CD4-positive, alpha-beta T cell (primary cell): Measurements from ENCODE around the gene PRKCB. TPM values are rescaled to one million over a fixed set of nuclear protein-coding genes. Genes with fewer than 3 reads are reported as not detected.

Experiments
- ATAC-seq: fragments of 200-7000 bp; cut with Tn5 transposase; one replicate; pipeline ENCODE4 v1.10.0; 2022; ENCODE audit warnings: mild to moderate bottlenecking; ENCODE audit not compliant: poor library complexity
- CTCF ChIA-PET: fragments of 350-600 bp; sonication (Branson Sonifier 250); formaldehyde crosslinking; loops from one replicate; lab custom pipeline; 2021; ENCODE audit warnings: antibody characterized with exemption, inconsistent platforms; lab: Charles Lee
- POLR2A ChIA-PET: fragments of 350-600 bp; sonication (Branson Sonifier 250); formaldehyde crosslinking; loops from one replicate; lab custom pipeline; 2021; ENCODE audit warnings: antibody characterized with exemption, inconsistent platforms; lab: Charles Lee
- DNase-seq, 14 experiments: peaks; one replicate each; pipeline ENCODE4 v3.0.0-alpha.2; 2013 to 2020; ENCODE audit warnings: mixed read lengths in 2 of 14
- H3K27ac ChIP-seq, 2 donors: one replicate each; pipeline versions ENCODE4 v1.5.1 to v1.7.0; 2013; ENCODE audit warnings: low read length in 2 of 2, low read depth in 1 of 2, mild to moderate bottlenecking in 1 of 2
- H3K27me3 ChIP-seq, 2 experiments: 1 replicate in 1 of 2; 2 replicates in 1 of 2; pipeline versions ENCODE4 v1.6.1 to v1.7.0; 2013; ENCODE audit warnings: low read length in 2 of 2, control low read depth in 1 of 2, mild to moderate bottlenecking in 1 of 2, moderate library complexity in 1 of 2; ENCODE audit not compliant: insufficient read depth in 2 of 2, control insufficient read depth in 1 of 2
- H3K36me3 ChIP-seq: one replicate; pipeline ENCODE4 v1.6.1; 2013; ENCODE audit warnings: low read length, control low read depth; ENCODE audit not compliant: insufficient read depth
- H3K4me1 ChIP-seq: one replicate; pipeline ENCODE4 v1.6.1; 2013; ENCODE audit warnings: low read length, control low read depth; ENCODE audit not compliant: insufficient read depth
- H3K4me3 ChIP-seq: one replicate; pipeline ENCODE4 v1.5.1; 2013; ENCODE audit warnings: mild to moderate bottlenecking, low read length, moderate library complexity
- H3K9me3 ChIP-seq, 2 experiments: 1 replicate in 1 of 2; 2 replicates in 1 of 2; pipeline versions ENCODE4 v1.6.1 to v1.7.0; 2013; ENCODE audit warnings: low read length in 2 of 2, mild to moderate bottlenecking in 2 of 2, control low read depth in 1 of 2, moderate library complexity in 1 of 2; ENCODE audit not compliant: control insufficient read depth in 1 of 2, insufficient read depth in 1 of 2
- H3K27ac Mint-ChIP-seq: one replicate; pipeline ENCODE4 v1.8.0; 2020; ENCODE audit warnings: mixed read lengths
- H3K27me3 Mint-ChIP-seq: one replicate; pipeline ENCODE4 v1.8.0; 2021; ENCODE audit warnings: mixed read lengths
- H3K36me3 Mint-ChIP-seq: one replicate; pipeline ENCODE4 v1.8.0; 2021; ENCODE audit warnings: low read depth, mixed read lengths
- H3K4me1 Mint-ChIP-seq: one replicate; pipeline ENCODE4 v1.8.0; 2021; ENCODE audit warnings: low read depth, mixed read lengths
- H3K4me3 Mint-ChIP-seq: one replicate; pipeline ENCODE4 v1.8.0; 2020; ENCODE audit warnings: mild to moderate bottlenecking, mixed read lengths
- H3K9me3 Mint-ChIP-seq: one replicate; pipeline ENCODE4 v1.8.0; 2020; ENCODE audit warnings: mixed read lengths
- CTCF ChIP-seq: fragments of 200-600 bp; IDR thresholded peaks from one replicate; pipeline ENCODE4 v1.8.0; 2022; ENCODE audit warnings: antibody characterized with exemption, mild to moderate bottlenecking
- intact Hi-C, 2 experiments: fragments of 100-400 bp; cut with DNase I in 1 of 2; cut with micrococcal nuclease in 1 of 2; formaldehyde crosslinking; loops; one replicate each; pipeline versions ENCODE4 v1.15.1 to v1.9.0; 2023 to 2025; cut with DNase I, micrococcal nuclease
- total RNA-seq, 174 experiments: library from RNA in 2 of 174; stranded (reverse) in 2 of 174; gene quantifications; one replicate each; pipeline ENCODE4 v1.2.3 and lab custom pipeline; 2021 to 2026

Gene PRKCB
- total RNA-seq, 2 experiments from 2014 or later, result 64.7 TPM

GRCh38 chr16:24124291-24124690 lies 288.5 kb downstream of the PRKCB start:
- H3K27me3 Mint-ChIP-seq, result no peaks in the 10 kb centered on the region
- Histone ChIP-seq H3K27me3 (no peaks in the 10 kb centered on the region), H3K27ac (no peak overlapping the region), H3K4me1 (no peaks in the 10 kb centered on the region), H3K9me3 (no peaks in the 10 kb centered on the region), H3K36me3 (peaks cover 61% of the 10 kb centered on the region), H3K4me3 (no peak overlapping the region)
- ATAC-seq (no peak), DNase-seq (no peak)
- CTCF ChIA-PET, result no interaction called here
- POLR2A ChIA-PET, result no interaction called here
- peaks cover 86% of the 10 kb centered on the region for H3K36me3 Mint-ChIP-seq
- no peak overlapping the region for H3K4me3 Mint-ChIP-seq
- intact Hi-C loops, result no loop called here
- H3K27ac Mint-ChIP-seq, result no peak overlapping the region
- no peaks in the 10 kb centered on the region for H3K4me1 Mint-ChIP-seq
- no peaks in the 10 kb centered on the region for H3K9me3 Mint-ChIP-seq
- no peak for TF ChIP-seq CTCF

- TF ChIP-seq CTCF, result no peak
- Histone ChIP-seq H3K36me3 (peaks cover 65% of the 10 kb centered on the region), H3K27ac (no peak overlapping the region), H3K9me3 (no peaks in the 10 kb centered on the region), H3K4me1 (no peaks in the 10 kb centered on the region), H3K4me3 (no peak overlapping the region), H3K27me3 (no peaks in the 10 kb centered on the region)
- H3K4me1 Mint-ChIP-seq, result no peaks in the 10 kb centered on the region
- no peak overlapping the region for H3K4me3 Mint-ChIP-seq
- ChIA-PET POLR2A (no interaction called here), CTCF (no interaction called here)
- H3K9me3 Mint-ChIP-seq, result no peaks in the 10 kb centered on the region
- H3K36me3 Mint-ChIP-seq, result peaks cover 81% of the 10 kb centered on the region
- no peaks in the 10 kb centered on the region for H3K27me3 Mint-ChIP-seq
- no peak for ATAC-seq
- no peak overlapping the region for H3K27ac Mint-ChIP-seq
- intact Hi-C loops, result no loop called here
- DNase-seq, result no peak
Measured at GRCh38 chr16:24125214-24125613, 289.4 kb downstream of the PRKCB start.

GRCh38 chr16:24129412-24129918 lies 293.7 kb downstream of the PRKCB start:
- H3K27ac Mint-ChIP-seq, result no peak overlapping the region
- H3K36me3 Mint-ChIP-seq, result peaks cover 67% of the 10 kb centered on the region
- H3K4me1 Mint-ChIP-seq, result peaks cover 19% of the 10 kb centered on the region
- Histone ChIP-seq H3K4me3 (no peak overlapping the region), H3K4me1 (no peaks in the 10 kb centered on the region), H3K27me3 (no peaks in the 10 kb centered on the region), H3K9me3 (no peaks in the 10 kb centered on the region), H3K36me3 (peaks cover 37% of the 10 kb centered on the region), H3K27ac (no peak overlapping the region)
- no peak for ATAC-seq
- intact Hi-C loops, result no loop called here
- no peak for DNase-seq
- ChIA-PET POLR2A (no interaction called here), CTCF (no interaction called here)
- no peak overlapping the region for H3K4me3 Mint-ChIP-seq
- H3K27me3 Mint-ChIP-seq, result no peaks in the 10 kb centered on the region
- no peak for TF ChIP-seq CTCF
- H3K9me3 Mint-ChIP-seq, result no peaks in the 10 kb centered on the region
